HG03432 (cell line): Measurements from ENCODE around the gene GOLGA3.
"Not testable (repeated sequence)": the region's sequence is repeated elsewhere in the genome, so short reads cannot be mapped to it uniquely, and the experiment has no call there.

Experiments
- ATAC-seq: cut with Tn5 transposase; IDR thresholded peaks from one replicate; pipeline ENCODE4 v1.9.1; 2021; ENCODE audit warnings: mild to moderate bottlenecking, moderate library complexity; ENCODE audit not compliant: unreplicated experiment

Gene GOLGA3

DNA sequence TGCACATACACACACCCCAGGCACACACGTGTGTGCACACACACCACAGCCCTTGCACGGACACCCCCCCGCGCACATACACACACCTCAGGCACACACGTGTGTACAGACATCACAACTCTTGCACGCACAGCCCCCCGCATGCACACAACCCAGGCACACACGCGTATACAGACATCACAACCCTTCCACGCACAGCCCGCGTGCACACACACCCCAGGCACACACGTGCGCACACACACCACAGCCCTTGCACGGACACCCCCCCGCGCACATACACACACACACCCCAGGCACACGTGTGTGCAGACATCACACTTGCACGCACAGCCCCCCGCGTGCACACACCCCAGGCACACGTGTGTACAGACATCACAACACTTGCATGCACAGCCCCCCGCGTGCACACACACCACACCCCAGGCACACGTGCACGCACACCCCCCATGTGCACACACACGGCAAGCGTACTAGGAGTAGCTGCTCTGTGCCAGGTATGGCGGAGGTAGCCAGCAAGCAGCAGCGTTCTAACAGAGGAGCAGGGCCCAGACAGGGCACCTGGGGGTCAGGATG is 48.8 kb downstream of the GOLGA3 start:
- ATAC-seq, result no peak

GRCh38 chr12:132777614-132778013 is 51.1 kb downstream of the GOLGA3 start:
- ATAC-seq, result no peak

- no peak for ATAC-seq
These were observed 51.7 kb downstream of the GOLGA3 start for GRCh38 chr12:132776816-132777568.

- not testable (repeated sequence) for ATAC-seq
These were observed 52.4 kb downstream of the GOLGA3 start for GRCh38 chr12:132776230-132776625.

- no peak for ATAC-seq
These were observed 53.0 kb downstream of the GOLGA3 start for GRCh38 chr12:132775502-132776229.

DNA sequence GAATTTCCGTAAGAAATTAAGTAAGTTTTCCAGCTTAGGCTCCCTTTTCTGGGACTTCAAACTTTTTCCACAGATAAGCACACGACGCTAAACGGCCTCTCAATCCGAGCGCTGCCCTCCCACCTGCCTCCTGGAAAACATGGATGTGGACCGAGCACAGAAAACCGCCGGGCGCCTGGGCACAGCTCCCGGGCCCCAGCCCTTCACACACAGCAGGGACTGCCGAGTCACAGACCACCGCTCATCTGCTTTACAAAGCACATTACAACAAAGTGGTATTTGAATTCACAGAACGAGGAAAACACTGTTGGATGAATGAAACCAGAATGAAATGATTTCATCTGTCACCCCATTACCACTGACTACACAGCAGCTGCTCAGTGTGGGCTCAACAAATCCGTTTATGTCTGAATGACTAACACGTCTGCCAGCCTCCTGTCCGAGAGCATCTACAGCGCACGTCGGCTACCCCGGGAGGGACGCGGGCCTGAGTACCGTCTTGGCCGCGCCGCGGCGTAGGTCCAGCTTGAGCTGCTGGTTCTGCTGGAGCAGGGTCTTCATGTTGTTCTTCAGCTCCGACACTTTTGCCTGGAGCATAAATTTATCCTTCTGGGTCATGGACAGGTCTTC is 53.9 kb downstream of the GOLGA3 start:
- no peak for ATAC-seq

DNA sequence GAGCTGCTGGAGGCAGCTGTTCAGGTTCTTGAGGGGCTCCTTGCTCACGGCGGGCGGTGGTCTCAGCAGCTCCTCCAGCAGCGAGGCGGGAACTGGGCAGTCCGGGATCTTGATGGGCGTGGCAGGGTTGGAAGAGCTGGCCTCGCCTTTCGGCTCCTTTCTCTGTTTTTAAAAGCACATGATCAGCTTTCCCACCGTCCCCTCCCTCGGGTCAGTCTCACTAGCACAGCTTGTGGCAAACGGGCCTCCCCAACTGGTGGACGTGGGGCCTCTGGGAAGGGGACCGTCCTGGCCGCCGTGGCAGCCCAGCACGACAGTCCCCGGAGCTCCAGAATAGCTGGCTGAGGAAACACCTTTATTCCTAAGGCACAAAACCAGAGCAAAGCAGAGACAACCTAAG is 54.5 kb downstream of the GOLGA3 start:
- ATAC-seq, result no peak

DNA sequence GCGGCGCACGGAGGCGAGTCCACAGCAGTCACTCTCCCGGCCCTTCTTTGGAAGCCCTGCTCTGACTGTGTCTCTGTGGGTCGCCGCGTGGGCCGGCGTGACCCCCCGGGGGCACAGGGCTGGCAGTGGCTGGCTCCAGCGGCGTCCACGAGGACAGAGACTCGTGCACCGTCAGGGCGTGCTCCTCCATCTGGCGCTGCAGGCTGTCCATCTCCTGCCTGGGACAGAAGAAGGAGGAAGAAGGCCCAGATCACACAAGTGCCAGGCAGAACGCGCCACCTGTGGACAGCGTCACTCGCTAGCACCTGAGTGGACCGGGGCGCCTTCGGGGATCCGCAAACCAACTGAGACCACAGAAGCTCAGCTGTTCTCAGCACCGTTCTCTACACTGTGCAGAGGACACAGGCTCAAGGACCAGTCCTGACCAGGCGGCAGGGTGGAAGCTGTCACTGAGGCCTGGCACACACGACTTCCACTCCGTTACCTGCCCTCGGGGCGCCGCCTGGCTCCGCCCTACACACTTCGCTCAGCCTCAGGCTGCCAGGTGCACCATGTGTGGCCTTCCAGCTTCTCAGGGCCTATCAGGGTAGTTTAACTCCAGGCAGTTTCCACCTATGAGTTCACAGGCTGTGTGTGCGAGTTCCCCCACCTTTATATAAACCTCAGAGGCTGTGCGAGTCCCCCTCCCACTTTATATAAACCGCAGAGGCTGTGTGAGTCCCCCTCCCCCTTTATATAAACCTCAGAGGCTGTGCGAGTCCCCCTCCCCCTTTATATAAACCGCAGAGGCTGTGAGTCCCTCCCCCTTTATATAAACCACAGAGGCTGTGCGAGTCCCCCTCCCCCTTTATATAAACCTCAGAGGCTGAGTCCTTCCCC is 55.4 kb downstream of the GOLGA3 start:
- no peak for ATAC-seq

DNA sequence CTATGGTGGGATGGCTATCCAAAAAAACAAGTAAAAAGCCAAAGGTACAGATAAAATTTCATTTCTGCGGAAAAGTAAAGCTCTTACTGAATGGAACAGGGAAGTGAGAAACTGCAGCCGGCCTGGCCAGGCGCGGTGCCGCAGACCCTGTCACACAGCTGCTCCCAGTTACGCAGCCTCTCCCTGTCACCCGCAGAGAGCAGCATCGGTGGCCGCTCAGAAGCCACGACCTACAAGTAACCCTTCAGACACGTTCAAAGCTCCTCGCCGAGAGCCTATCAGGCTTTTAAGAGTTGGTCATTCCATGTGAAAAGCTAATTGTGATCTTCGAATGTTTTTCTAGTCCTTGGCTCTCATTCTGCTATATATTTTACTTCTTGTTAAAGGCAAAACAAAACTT is 56.1 kb downstream of the GOLGA3 start:
- no peak for ATAC-seq

- ATAC-seq, result peak; percentile 61
These were observed 57.4 kb downstream of the GOLGA3 start for GRCh38 chr12:132771126-132771838.

DNA sequence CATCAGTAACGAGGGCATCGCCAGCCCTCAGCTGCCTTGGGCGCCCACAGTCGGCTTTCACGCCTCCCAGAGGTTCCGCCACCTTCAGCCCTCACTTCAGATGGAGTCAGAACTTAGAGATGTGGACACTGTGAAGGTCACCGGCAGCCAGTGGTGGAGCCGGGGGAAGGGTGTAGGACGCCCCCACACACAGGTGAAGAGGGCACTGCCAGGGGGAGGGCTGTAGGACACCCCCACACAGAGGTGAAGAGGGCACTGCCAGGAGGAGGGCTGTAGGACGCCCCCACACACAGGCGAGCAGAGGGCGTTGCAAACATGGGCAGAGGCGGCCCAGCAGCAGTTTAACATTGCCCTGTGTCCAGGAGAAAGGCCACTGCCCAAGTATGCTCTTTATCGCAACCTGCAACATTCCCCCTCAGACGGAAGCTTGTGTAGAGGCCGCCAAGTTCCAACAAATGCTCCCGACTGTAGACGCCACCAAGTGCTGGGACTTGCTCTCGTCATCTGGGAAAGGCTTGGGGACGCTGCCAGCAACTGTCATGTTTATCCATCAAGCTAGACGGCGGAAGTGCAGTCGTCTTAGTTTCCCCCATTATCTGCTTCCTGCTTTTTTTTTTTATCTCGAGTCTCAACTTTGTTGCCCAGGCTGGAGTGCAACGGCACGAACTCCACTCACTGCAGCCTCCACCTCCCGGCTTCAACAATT is 62.1 kb downstream of the GOLGA3 start:
- no peak for ATAC-seq

- ATAC-seq, result no peak
These were observed 63.3 kb downstream of the GOLGA3 start for GRCh38 chr12:132765361-132765760.

DNA sequence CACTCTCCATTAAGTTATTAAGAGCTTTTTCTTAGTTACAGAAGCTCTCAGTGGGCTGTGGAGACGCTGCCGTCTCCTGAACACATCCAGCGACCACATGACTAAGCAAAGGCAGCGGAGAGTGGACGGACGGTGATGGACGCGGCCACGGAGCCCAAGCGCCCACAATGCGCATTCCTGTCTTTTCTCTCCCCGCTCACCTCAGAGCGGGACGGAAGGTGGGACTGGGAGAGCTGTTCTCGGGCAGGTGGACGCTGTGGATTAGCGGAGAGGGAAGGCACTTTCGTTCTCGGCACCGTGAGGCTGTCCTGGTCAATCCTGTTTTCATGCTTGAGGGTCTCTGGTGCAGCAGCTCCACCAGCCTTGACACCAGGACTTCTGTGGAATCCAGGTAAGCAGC is 64.4 kb downstream of the GOLGA3 start:
- ATAC-seq, result no peak

DNA sequence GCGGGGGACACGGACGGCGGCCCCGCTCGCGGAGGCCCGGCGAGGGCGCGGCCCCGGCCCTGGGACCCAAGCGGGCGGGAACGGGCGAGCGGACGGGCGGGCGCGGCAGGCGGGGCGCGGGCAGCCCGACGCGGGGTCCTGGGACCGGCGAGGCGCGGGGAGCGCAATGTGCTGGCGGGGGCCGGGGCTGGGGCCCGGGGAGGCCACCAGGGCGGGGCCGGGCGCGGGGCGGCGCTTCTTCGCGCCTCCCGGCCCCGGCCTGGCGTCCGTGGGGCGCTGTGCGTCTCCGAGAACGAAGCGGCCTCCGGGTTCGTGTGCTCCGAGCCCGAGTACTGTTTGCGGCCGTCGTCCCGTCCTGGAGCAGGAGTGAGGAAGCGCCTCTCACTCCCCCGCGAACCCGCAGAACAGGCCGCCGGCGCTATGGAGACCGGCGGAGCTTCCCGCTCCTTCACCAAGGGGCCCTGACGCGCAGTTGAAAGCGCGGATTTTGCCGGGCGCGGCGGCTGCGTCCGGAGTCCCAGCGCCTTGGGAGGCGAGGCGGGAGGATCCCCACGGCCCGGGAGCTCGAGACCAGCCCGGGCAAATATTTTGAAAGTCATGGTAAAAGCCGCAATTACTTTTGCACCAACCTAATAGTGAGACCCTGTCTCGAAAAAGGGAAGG is 66.6 kb downstream of the GOLGA3 start:
- peak; percentile 88 for ATAC-seq

DNA sequence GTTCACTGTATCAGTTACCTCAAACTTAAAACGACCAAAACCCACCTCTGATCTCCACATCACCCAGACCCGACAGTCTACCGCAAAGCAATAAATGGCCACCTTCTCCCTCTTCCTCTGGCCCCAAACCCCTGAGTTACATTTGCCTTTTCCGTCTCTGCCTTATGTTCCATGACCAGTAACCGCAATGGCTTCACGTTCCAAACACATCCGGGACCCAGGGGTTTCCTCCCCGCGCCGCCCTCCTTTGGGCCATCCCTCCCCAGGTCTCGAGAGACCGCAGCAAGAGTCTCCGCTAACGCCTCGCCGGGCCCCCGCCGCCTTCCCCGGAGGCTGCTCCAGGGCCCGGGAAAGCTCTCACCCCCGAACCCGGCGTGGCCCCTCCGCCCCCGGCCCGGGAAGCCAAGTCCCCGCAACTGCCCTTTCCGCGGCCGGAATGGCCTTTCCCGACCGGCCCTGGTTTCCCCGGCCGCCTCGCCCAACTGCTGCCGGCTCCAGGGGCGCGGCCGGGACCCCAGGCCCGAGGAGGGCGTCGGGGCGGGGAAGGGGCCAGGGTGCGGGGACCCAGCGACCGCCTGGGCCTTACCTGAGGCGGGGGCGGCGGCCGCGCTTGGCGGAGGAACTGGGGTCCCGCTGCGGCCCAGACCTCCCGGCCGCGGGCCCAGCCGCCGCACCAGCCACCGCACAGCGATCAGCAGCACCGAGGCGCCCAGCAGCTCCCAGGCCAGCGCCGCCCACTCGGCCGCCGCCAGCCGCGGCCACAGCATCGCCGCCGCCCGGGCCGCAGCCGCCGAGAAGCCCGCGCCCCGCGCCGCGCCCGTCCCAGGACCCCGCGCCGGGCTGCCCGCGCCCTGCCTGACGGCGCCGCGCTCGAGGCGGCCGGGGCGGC is 67.4 kb downstream of the GOLGA3 start, which contains the start of gene ANKLE2:
Gene ANKLE2 (minus strand): TSS at position 801 of the 889 bp plus-strand sequence. CDS start 34 bp downstream, at position 767.
- peak; percentile 29 for ATAC-seq

- no peak for ATAC-seq
These were observed 69.3 kb downstream of the GOLGA3 start for GRCh38 chr12:132759359-132759758.

- ATAC-seq, result not testable (repeated sequence)
These were observed 69.8 kb downstream of the GOLGA3 start for GRCh38 chr12:132758825-132759224.
